Right lobe of liver (tissue), 6 donors: ENCODE results near the gene SLC5A9. TPM values are rescaled to one million over a fixed set of nuclear protein-coding genes. Genes with fewer than 3 reads are reported as not detected.

Experiments used
- ATAC-seq, 4 donors: fragments of 200-7000 bp; cut with Tn5 transposase; one replicate each; pipeline ENCODE4 v1.9.1; 2020; ENCODE audit warnings: mild to moderate bottlenecking in 4 of 4, moderate library complexity in 4 of 4
- DNase-seq, 3 donors: peaks; one replicate each; pipeline ENCODE4 v3.0.0-alpha.2; 2020
- H3K27ac ChIP-seq, 3 donors: fragments of 200-600 bp; one replicate each; pipeline ENCODE4 v1.8.0; 2022
- H3K27me3 ChIP-seq, 2 donors: fragments of 200-600 bp; one replicate each; pipeline ENCODE4 v1.8.0; 2022
- H3K36me3 ChIP-seq, 4 donors: fragments of 200-600 bp; sonication (generic) in 1 of 4; one replicate each; pipeline versions ENCODE4 v1.5.1 to v1.8.0; 2017 to 2022; ENCODE audit warnings: control low read depth in 1 of 4
- H3K4me1 ChIP-seq, 4 donors: fragments of 200-600 bp; sonication (generic) in 1 of 4; one replicate each; pipeline versions ENCODE4 v1.5.1 to v1.8.0; 2017 to 2022; ENCODE audit warnings: control low read depth in 1 of 4
- H3K4me3 ChIP-seq, 3 donors: fragments of 200-600 bp; one replicate each; pipeline ENCODE4 v1.8.0; 2022
- H3K9me3 ChIP-seq, 4 donors: fragments of 200-600 bp; sonication (generic) in 1 of 4; one replicate each; pipeline versions ENCODE4 v1.5.1 to v1.8.0; 2017 to 2022; ENCODE audit warnings: control low read depth in 1 of 4
- POLR2A ChIP-seq: fragments of 450-650 bp; IDR thresholded peaks from one replicate; pipeline ENCODE4 v1.6.1; 2017; ENCODE audit warnings: antibody characterized with exemption, mild to moderate bottlenecking
- WGBS: methylation state at CpG from one replicate; pipeline ENCODE4 v1.1.6; 2018; ENCODE audit warnings: low coverage, low lambda C conversion rate; ENCODE audit not compliant: insufficient coverage; ENCODE audit errors: missing lambda C conversion rate; 5-methylcytosine and 5-hydroxymethylcytosine counted together
- intact Hi-C, 2 donors: fragments of 100-400 bp; cut with DNase I; formaldehyde crosslinking; loops; one replicate each; pipeline versions ENCODE4 v1.11.2 to v1.14.1; 2022
- total RNA-seq, 6 experiments: library from RNA; depleted of rRNA in 2 of 6; stranded (reverse); fragments of >200 nt in 2 of 6; fragmentation: NEBNext Ultra II Directional in 3 of 6; extraction: Animal tissue kit (Norgen Biotek cat#: 25700) in 3 of 6; gene quantifications; one replicate each; pipeline versions ENCODE4 v1.1.0 to v1.2.4, GENCODE V29; 2016 to 2023
- TF ChIP-seq, protein P1 (sequence below), 4 donors: fragments of 200-600 bp in 3 of 4; fragments of 450-650 bp in 1 of 4; IDR thresholded peaks; one replicate each; pipeline versions ENCODE4 v1.5.1 to v1.8.0; 2016 to 2022; ENCODE audit warnings: antibody characterized with exemption in 4 of 4, mild to moderate bottlenecking in 2 of 4
- donor health status: DM: no; HTN: yes; CAD: no.
- donor health status: DM: no; HTN: no; CAD: no.
- donor health status: DM: no; HTN: no; CAD: no.
- donor health status: DM: no; HTN: yes; CAD: no.
- donor health status: DM: no; HTN: yes; CAD: no.

Gene SLC5A9
- total RNA-seq, 6 experiments from 2014 or later: 8.5 to 16.9 (median 11.8) TPM

- ATAC-seq: no peak
- no peak overlapping the region for H3K27ac ChIP-seq
Observed at GRCh38 chr1:48182439-48182838, 40.1 kb upstream of the SLC5A9 start.

GRCh38 chr1:48186306-48186839 is 36.1 kb upstream of the SLC5A9 start:
- Histone ChIP-seq H3K27me3 (no peaks in the 10 kb centered on the region), H3K4me1 (no peaks in the 10 kb centered on the region), H3K4me3 (no peak overlapping the region), H3K9me3 (no peaks in the 10 kb centered on the region), H3K27ac (no peak overlapping the region), H3K36me3 (no peaks in the 10 kb centered on the region)
- 34% methylated on average over 3 of the region's 3 CpGs for WGBS
- DNase-seq (no peak), ATAC-seq (no peak)
- no peak for TF ChIP-seq POLR2A
- TF ChIP-seq, protein P1, sequence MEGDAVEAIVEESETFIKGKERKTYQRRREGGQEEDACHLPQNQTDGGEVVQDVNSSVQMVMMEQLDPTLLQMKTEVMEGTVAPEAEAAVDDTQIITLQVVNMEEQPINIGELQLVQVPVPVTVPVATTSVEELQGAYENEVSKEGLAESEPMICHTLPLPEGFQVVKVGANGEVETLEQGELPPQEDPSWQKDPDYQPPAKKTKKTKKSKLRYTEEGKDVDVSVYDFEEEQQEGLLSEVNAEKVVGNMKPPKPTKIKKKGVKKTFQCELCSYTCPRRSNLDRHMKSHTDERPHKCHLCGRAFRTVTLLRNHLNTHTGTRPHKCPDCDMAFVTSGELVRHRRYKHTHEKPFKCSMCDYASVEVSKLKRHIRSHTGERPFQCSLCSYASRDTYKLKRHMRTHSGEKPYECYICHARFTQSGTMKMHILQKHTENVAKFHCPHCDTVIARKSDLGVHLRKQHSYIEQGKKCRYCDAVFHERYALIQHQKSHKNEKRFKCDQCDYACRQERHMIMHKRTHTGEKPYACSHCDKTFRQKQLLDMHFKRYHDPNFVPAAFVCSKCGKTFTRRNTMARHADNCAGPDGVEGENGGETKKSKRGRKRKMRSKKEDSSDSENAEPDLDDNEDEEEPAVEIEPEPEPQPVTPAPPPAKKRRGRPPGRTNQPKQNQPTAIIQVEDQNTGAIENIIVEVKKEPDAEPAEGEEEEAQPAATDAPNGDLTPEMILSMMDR (IDR thresholded peaks at IDR 0.05): no peak
- intact Hi-C loops: no loop called here

More at GRCh38 chr1:48182439-48182838, 40.1 kb upstream of the SLC5A9 start:
- 91% methylated on average over 2 of the region's 2 CpGs for WGBS
- Histone ChIP-seq H3K36me3 (no peaks in the 10 kb centered on the region), H3K4me1 (no peaks in the 10 kb centered on the region), H3K9me3 (no peaks in the 10 kb centered on the region), H3K4me3 (no peak overlapping the region), H3K27me3 (no peaks in the 10 kb centered on the region)
- TF ChIP-seq, protein P1 (IDR thresholded peaks at IDR 0.05): no peak
- TF ChIP-seq POLR2A: no peak
- no peak for DNase-seq
- intact Hi-C loops: no loop called here

- ATAC-seq (no peak), DNase-seq (no peak)
- H3K27ac ChIP-seq: no peak overlapping the region
- intact Hi-C loops: no loop called here
- no peaks in the 10 kb centered on the region for H3K36me3 ChIP-seq
- no peaks in the 10 kb centered on the region for H3K27me3 ChIP-seq
- no peaks in the 10 kb centered on the region for H3K9me3 ChIP-seq
- TF ChIP-seq, protein P1 (IDR thresholded peaks at IDR 0.05): no peak
- no peak for TF ChIP-seq POLR2A
- no peaks in the 10 kb centered on the region for H3K4me1 ChIP-seq
- H3K4me3 ChIP-seq: no peak overlapping the region
Observed at GRCh38 chr1:48187969-48188563, 34.5 kb upstream of the SLC5A9 start.

DNA sequence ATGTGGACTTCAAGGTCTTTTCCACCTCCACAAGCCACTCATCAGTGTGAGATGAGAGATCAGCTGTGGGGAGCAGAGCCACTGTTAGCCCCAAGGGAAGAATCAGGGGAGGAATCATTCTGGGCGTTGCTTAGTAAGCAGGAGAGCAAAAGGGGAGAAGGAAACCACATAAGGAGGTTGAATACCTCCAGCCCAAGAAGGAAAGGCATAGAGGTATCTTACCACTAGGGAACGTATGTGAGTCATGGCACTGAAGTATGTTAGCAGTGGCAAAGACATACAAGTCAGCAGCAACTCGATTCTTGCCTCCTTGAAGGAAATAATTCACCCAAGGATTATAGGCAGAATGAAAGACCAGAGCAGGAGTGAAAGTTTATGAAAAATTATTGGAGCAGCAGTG is 31.6 kb upstream of the SLC5A9 start:
- Histone ChIP-seq H3K9me3 (no peaks in the 10 kb centered on the region), H3K27ac (no peak overlapping the region), H3K4me3 (no peak overlapping the region), H3K27me3 (no peaks in the 10 kb centered on the region), H3K36me3 (no peaks in the 10 kb centered on the region), H3K4me1 (no peaks in the 10 kb centered on the region)
- no peak for DNase-seq
- no peak for ATAC-seq
- WGBS: 63% methylated on average over 3 of the region's 3 CpGs
- TF ChIP-seq, protein P1 (IDR thresholded peaks at IDR 0.05): no peak
- no peak for TF ChIP-seq POLR2A
- intact Hi-C loops: no loop called here
